Measurements from ENCODE around the gene C2orf15. TPM values are rescaled to one million over a fixed set of nuclear protein-coding genes. Genes with fewer than 3 reads are reported as not detected.
A peak's percentile ranks its signal among the peaks of the same experiment; 100 is the strongest.
"Not testable (repeated sequence)": the region's sequence is repeated elsewhere in the genome, so short reads cannot be mapped to it uniquely, and the experiment has no call there.

C2orf15 gene
- 0.07 and 0.28 TPM in 2 replicates for total RNA-seq

- DNase-seq (ENCODE audit: low read depth, low spot score): peak; percentile 20
Measured at GRCh38 chr2:99141110-99142108, at the start of gene C2orf15. TSS of gene C2orf15 (plus strand) at chr2:99141707. CDS start at chr2:99150559, 8,852 bp downstream.

- DNase-seq (ENCODE audit: low read depth, low spot score): no peak
Measured at GRCh38 chr2:99096728-99097127, 44.8 kb upstream of the C2orf15 start.

- DNase-seq (ENCODE audit: low read depth, low spot score): no peak
Measured at GRCh38 chr2:99101697-99102096, 39.8 kb upstream of the C2orf15 start.

DNA sequence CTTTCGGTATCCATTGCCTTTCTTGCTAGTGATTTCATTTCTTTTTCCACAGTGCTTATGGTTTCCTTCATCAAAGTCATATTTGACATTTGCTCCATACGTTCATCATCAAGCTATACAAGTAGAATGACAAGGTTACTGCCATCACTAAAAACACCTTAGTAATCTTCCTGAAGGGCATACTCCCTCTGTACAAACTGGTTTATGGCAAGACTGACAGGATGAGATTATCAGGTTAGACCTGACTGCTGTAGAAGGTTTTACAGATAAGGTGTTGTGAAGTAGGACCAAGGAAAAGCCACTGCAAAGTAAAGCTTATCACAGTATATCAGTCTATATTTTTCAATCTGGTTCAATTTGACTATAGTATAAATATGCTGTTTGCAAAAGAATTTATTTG, 37.5 kb upstream of the C2orf15 start:
- DNase-seq (ENCODE audit: low read depth, low spot score): no peak

DNA sequence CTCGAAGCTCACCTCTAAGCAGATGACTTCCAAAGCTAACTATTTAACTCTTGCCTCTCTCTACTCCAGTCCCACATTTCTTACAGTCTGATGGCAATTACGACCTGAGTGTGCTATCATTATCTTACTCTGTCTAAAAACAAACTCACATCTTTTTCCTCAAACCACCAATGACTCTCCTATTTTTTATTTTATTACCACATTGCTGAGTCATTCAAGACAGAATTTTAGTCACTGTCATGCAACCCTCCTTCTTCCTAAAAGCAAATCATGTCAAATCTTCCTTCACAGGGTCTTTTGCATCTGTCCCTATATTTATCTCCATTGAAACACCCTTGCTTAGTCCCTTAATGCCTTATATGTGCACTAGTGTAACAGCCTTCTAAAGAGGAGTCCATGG, 34.6 kb upstream of the C2orf15 start:
- DNase-seq (ENCODE audit: low read depth, low spot score): no peak

GRCh38 chr2:99111236-99111635, 30.3 kb upstream of the C2orf15 start:
- no peak for DNase-seq (ENCODE audit: low read depth, low spot score)

- DNase-seq (ENCODE audit: low read depth, low spot score): no peak
Measured at GRCh38 chr2:99111945-99112344, 29.6 kb upstream of the C2orf15 start.

GRCh38 chr2:99112617-99113016, 28.9 kb upstream of the C2orf15 start:
- DNase-seq (ENCODE audit: low read depth, low spot score): no peak

- DNase-seq (ENCODE audit: low read depth, low spot score): no peak
Measured at GRCh38 chr2:99127981-99128380, 13.5 kb upstream of the C2orf15 start.

GRCh38 chr2:99135044-99135556, 6.4 kb upstream of the C2orf15 start:
- DNase-seq (ENCODE audit: low read depth, low spot score): not testable (repeated sequence)

DNA sequence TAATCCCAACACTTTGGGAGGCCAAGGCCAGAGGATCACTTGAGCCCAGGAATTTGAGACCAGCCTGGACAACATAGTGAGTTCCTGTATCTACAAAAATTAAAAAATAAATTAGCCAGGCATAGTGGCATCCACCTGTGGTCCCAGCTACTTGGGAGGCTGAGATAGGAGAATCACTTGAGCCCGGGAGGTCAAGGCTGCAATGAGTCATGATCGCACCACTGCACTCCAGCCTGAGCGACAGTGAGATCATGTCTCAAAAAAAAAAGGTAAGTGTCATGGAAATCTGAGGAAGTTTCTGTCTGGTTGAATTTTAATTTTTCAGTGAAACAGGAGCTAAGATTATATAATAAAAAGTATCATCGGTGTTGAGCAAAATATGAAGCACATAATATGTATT, 2.5 kb upstream of the C2orf15 start:
- no peak for DNase-seq (ENCODE audit: low read depth, low spot score)

GRCh38 chr2:99140056-99140859, 1.2 kb upstream of the C2orf15 start:
- DNase-seq (ENCODE audit: low read depth, low spot score): no peak

GRCh38 chr2:99140860-99141109, 722 bp upstream of the C2orf15 start:
- no peak for DNase-seq (ENCODE audit: low read depth, low spot score)

DNA sequence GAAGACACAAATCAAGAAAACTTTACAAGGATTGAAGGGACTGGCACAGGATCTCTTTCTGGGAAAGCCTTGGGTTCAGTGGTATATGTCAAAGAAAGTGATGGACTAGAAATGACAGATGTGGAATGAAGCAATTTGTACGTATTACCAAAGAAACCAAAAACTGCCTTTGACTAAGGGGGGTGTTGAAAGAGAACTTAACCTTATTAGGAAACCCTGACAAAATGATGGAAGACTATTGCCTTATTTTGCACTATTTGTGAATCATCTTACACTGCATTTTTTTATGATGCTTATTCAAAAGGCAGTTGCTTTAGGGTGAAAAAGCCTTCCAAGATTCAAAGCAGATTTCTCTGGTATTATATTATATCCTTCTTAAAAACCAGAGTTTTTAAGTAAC, 9.2 kb downstream of the C2orf15 start:
- no peak for DNase-seq (ENCODE audit: low read depth, low spot score)

DNA sequence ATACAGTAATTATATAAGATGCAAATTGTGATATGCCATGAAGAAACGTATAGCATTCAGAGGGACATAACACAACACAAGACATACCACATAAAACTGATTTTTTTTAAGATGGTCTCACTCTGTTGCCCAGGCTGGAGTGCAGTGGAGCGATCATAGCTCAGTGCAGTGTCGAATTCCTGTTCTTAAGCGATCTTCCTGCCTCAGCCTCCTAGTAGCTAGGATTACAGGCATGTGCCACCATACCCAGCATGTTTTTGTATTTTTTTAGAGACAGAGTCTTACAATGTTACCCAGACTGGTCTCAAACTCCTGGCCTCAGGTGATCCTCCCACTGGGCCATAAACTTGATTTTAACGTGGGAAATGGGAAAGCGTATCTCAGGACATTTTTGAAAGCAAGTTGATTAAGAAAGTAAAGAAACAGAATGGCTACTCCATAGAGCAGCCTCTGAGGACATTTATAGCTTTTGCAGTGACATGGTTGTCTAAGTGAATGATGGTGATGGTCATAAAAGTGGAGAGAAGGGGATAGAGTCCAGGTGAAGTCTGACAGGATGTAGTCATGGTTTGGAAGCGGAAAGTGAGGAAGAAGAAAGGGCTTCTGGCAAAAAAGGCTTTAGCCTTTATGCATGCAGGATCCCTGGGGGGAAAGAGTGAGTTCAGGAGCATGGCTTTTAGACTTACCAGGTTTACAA, 10.8 kb downstream of the C2orf15 start:
- DNase-seq (ENCODE audit: low read depth, low spot score): no peak

DNA sequence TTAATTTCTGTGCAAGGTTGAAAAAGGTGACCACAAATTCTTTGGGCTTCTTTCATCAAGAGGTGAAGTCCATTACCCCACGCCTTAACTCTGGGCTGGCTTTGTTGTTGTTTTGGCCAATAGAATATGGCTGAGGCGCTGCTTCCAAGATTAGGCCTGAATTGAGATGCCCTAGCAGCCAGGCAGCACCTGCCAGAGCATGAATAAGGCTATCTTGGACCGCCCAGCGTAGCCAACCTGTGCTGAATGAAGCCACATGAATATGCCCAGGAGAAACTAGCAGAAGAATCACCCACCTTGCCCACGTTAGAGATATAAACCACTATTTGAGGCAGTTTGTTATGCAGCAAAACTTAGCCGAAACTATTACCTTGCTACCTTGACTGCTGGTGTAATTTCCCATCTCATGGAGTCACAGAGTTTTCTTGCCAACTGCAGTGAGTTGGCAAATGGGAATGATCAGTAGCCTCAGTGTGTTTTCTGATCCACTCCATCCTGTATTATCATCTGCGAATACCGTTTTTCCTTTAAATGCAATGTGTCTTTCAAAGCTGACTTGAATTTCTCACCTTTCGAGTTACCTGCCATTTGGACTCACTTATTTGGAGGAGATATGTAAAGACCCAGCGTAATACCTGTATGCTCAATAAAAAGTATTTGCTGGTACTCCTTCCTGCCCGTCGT, 12.6 kb downstream of the C2orf15 start:
- DNase-seq (ENCODE audit: low read depth, low spot score): no peak

DNA sequence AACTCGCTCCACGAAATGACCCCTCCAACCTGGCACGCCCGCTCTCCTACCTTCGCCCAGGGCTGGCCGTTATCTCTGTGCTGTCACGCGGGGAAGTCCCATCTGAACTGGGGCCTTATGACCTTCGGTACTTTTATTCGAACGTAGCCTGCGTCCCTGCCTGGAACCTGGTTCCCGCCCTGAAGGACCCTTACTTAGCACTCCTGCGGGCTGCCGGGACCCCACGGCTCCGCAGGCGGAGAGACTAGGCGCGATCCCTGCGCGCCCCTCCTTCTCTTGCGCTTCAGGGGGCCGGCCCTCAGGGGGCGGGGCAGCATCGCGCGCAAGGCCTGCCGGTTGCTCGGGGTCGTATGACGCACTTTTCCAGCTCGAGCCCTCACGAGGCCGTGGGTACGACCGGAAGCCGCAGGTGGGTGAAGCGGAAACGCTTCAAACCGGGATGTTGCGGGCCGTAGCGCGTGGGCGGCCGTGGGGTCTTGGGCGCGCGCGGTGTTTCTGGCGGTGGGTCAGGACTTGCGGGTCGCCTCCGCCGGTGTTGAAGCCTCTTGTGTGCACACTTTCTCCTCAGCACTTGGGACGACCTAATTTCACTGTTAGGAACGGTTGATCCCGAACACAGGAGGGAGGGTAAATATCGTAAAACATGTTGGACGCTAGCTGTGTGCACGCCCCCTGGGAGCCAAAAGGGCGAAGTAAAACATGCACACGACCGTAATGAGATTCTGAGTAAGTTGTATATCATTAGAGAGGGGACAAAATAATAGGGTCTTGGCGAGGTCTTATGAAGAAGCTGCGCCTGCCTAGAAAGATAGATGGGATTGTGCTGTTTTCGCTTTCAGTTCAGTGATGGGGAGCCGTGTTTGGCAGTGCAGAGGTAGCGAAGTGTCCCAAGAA, 13.4 kb downstream of the C2orf15 start, which contains the start of the genes LIPT1 and TSGA10:
Gene LIPT1, plus strand, starts transcription at position 325 of the 894 bp plus-strand sequence. CDS start 6,991 bp downstream, outside the sequence.
Gene TSGA10, minus strand, starts transcription at position 300 of the 894 bp plus-strand sequence. CDS start 45,503 bp downstream, outside the sequence.
- DNase-seq (ENCODE audit: low read depth, low spot score): peak; percentile 49

- DNase-seq (ENCODE audit: low read depth, low spot score): no peak
Measured at GRCh38 chr2:99156891-99157290, 15.4 kb downstream of the C2orf15 start.

- no peak for DNase-seq (ENCODE audit: low read depth, low spot score)
Measured at GRCh38 chr2:99158599-99158998, 17.1 kb downstream of the C2orf15 start.

- no peak for DNase-seq (ENCODE audit: low read depth, low spot score)
Measured at GRCh38 chr2:99159594-99159993, 18.1 kb downstream of the C2orf15 start.
